Nephron progenitor cell (in vitro differentiated cells): Measurements from ENCODE around the gene MYO18A.
A peak's percentile ranks its signal among the peaks of the same experiment; 100 is the strongest.

Experiments used
- DNase-seq: peaks from one replicate; pipeline ENCODE4 v3.0.0; 2021
- H3K27ac Mint-ChIP-seq: 2 replicates; pipeline ENCODE4 v1.8.0; 2021; ENCODE audit warnings: mild to moderate bottlenecking, moderate library complexity, mixed read lengths
- H3K27me3 Mint-ChIP-seq: 2 replicates; pipeline ENCODE4 v1.8.0; 2021; ENCODE audit warnings: mild to moderate bottlenecking, low read depth, mixed read lengths; ENCODE audit not compliant: poor library complexity
- H3K36me3 Mint-ChIP-seq: 2 replicates; pipeline ENCODE4 v1.8.0; 2021; ENCODE audit warnings: low read depth, mixed read lengths
- H3K4me1 Mint-ChIP-seq: 2 replicates; pipeline ENCODE4 v1.8.0; 2021; ENCODE audit warnings: mixed read lengths
- H3K4me3 Mint-ChIP-seq: 2 replicates; pipeline ENCODE4 v1.8.0; 2021; ENCODE audit warnings: mild to moderate bottlenecking, moderate library complexity, mixed read lengths
- H3K9me3 Mint-ChIP-seq: 2 replicates; pipeline ENCODE4 v1.8.0; 2021; ENCODE audit warnings: mild to moderate bottlenecking, moderate library complexity, mixed read lengths
- TF ChIP-seq, protein P1 (sequence below): fragments of 200-600 bp; sonication (generic); IDR thresholded peaks from 2 replicates; pipeline ENCODE4 v1.5.0; 2021; ENCODE audit warnings: antibody characterized with exemption

MYO18A gene

DNA sequence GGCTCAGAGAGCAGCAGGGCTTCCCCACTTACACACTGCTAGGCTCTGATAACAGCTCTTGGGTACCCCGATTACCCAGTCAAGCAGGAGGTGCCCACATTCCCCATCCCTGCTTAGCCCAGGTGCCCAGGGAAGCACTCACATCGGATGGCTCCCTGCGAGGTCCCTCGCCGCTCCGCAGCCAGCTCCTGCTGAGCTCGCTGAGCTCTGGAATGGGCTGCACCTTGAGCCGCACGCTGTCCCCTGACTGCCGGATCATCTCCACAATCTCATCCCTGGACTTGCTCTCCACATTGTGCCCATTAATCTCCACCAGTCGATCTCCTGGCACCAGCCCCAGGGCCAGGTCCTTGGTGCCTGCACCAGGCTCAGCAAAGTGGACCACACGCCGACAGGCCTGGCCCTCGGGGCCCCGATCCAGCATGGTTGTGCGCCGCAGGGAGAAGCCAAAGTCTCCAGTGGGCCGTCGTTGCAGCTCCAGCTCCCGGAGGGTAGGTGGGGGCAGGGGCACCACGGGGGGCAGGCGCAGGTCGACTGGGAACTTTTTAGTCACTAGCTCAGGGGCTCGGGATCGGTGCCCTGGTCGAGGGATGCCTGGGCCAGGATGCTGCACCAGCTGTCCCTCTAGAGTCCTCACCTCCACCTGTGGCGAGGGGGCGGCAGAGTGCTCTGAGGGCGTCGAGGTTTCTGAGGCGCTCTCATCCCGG lies 14.2 kb downstream of the MYO18A start:
- TF ChIP-seq, protein P1, sequence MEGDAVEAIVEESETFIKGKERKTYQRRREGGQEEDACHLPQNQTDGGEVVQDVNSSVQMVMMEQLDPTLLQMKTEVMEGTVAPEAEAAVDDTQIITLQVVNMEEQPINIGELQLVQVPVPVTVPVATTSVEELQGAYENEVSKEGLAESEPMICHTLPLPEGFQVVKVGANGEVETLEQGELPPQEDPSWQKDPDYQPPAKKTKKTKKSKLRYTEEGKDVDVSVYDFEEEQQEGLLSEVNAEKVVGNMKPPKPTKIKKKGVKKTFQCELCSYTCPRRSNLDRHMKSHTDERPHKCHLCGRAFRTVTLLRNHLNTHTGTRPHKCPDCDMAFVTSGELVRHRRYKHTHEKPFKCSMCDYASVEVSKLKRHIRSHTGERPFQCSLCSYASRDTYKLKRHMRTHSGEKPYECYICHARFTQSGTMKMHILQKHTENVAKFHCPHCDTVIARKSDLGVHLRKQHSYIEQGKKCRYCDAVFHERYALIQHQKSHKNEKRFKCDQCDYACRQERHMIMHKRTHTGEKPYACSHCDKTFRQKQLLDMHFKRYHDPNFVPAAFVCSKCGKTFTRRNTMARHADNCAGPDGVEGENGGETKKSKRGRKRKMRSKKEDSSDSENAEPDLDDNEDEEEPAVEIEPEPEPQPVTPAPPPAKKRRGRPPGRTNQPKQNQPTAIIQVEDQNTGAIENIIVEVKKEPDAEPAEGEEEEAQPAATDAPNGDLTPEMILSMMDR = no peak
- Mint-ChIP-seq H3K4me3 (no peak overlapping the region), H3K9me3 (no peaks in the 10 kb centered on the region), H3K36me3 (peaks cover 32% of the 10 kb centered on the region), H3K27me3 (peaks cover 4% of the 10 kb centered on the region), H3K4me1 (peaks cover 59% of the 10 kb centered on the region), H3K27ac (no peak overlapping the region)
- DNase-seq = no peak

DNA sequence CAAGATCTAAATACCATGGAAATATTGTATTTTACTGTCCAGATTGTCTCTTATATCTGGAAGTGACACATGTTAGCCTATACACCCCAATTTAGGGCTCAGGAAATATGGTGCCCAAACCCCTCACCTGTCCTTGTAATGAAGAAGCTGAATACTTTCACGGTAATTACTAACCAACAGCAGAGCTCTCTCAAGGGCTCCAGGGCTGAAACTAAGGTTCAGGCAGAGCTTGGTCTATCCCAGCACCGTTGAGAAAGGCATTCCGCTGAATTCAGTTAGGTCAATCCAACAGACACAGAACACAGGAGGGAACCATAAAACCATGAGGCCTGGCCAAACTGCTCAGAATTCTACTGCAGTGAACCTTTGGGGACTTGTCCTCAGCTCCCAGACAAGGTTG lies 14.9 kb downstream of the MYO18A start:
- Mint-ChIP-seq H3K4me3 (no peak overlapping the region), H3K27me3 (peaks cover 4% of the 10 kb centered on the region), H3K36me3 (peaks cover 32% of the 10 kb centered on the region), H3K4me1 (peaks cover 64% of the 10 kb centered on the region), H3K27ac (peak overlapping the region; percentile 41), H3K9me3 (no peaks in the 10 kb centered on the region)
- TF ChIP-seq, protein P1 = no peak
- DNase-seq = no peak

DNA sequence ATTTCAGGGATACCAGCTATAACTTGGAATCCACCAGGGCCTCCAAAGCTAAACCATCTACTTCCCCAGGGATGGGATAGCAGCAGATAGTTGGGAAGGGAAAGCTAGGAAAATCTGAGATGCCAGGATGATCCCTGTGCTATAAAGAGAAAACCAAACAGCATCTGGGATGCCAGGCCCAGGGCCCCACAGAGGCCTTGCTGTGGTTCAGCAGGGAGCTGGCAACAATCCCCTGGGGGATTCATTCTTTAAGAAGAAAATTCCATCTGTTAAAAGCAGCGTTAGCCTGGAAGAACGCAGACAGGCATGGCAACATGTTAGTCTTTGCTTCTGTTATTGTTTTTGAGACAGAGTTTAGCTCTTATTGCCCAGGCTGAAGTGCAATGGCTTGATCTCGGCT lies 16.6 kb downstream of the MYO18A start:
- Mint-ChIP-seq H3K27me3 (peaks cover 4% of the 10 kb centered on the region), H3K4me1 (peaks cover 79% of the 10 kb centered on the region), H3K4me3 (no peak overlapping the region), H3K36me3 (peaks cover 32% of the 10 kb centered on the region), H3K27ac (no peak overlapping the region), H3K9me3 (no peaks in the 10 kb centered on the region)
- TF ChIP-seq, protein P1 = no peak
- DNase-seq = no peak

DNA sequence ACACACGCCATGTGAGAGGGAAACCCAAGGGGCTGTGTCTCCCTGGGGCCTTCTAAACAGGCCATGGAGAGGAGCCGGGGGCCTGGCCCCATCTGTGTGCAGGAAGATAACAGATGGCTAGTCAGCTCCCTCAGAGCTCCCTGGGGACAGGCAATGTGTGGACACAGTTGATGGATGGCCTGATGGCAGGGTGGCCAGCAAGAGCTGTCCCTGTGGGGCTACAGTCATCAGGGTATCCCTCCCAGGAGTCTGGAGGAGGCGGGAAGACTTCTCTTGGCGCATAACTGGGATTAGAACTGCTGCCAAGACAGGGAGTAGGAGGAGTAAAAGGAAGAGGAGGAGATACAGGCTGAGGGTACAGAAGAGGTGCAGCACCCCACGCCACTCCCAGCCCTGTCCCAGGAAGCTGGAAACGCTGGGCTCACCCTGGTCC lies 17.3 kb downstream of the MYO18A start:
- Mint-ChIP-seq H3K9me3 (no peaks in the 10 kb centered on the region), H3K27ac (peak overlapping the region; percentile 86), H3K4me3 (no peak overlapping the region), H3K36me3 (peaks cover 32% of the 10 kb centered on the region), H3K27me3 (peaks cover 5% of the 10 kb centered on the region), H3K4me1 (peaks cover 74% of the 10 kb centered on the region)
- TF ChIP-seq, protein P1 = no peak
- no peak for DNase-seq

DNA sequence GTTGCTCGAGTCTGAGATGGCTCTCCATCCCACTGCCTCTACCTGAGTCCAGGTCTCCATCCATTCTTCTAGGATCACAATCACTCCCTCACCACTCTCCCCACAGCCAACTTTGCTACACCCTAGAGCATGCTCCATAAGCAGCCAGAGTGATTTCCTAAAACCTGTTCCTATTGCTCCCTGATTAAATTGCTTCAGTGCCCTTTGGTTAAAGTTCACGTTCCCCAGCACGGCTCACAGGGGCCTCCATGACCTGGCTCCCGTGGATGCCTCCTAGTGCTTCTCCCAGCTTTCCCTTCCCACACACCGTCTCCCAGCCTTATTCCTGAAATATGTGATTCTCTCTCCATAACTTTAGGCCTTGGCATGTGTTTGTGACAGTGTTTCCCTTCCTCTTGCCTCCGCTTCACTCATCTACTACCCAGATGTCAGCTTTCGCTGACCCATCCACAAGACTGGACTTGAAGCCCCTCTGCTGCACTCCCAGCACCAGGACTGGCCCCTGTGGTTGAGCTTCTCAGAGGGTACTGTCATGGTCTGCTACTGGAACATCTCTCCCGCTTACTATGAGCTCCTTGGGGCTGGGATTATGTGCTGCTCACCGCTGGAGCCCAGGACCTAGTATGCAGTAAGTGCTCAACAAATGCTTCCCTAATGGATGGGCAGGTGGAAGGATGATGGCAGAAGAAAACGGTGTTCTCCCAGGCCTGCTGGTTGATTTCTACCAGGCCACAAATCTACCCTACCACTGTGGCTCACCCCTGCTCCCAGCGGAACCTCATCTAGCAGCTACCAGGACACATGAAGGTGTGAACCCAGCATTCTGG lies 17.9 kb downstream of the MYO18A start:
- H3K4me3 Mint-ChIP-seq = no peak overlapping the region
- H3K36me3 Mint-ChIP-seq = peaks cover 32% of the 10 kb centered on the region
- DNase-seq = no peak
- H3K9me3 Mint-ChIP-seq = no peaks in the 10 kb centered on the region
- H3K27me3 Mint-ChIP-seq = peaks cover 9% of the 10 kb centered on the region
- peaks cover 72% of the 10 kb centered on the region for H3K4me1 Mint-ChIP-seq
- H3K27ac Mint-ChIP-seq = peak overlapping the region; percentile 86
- TF ChIP-seq, protein P1 = no peak
